ENCODE measurements around the gene SSR1. TPM values are rescaled to one million over a fixed set of nuclear protein-coding genes. Genes with fewer than 3 reads are reported as not detected.

Gene SSR1
- total and polyA plus RNA-seq, 2 donors (not counting 1 experiment from before 2014, with no cell fraction given): 65.6 to 237 TPM

DNA sequence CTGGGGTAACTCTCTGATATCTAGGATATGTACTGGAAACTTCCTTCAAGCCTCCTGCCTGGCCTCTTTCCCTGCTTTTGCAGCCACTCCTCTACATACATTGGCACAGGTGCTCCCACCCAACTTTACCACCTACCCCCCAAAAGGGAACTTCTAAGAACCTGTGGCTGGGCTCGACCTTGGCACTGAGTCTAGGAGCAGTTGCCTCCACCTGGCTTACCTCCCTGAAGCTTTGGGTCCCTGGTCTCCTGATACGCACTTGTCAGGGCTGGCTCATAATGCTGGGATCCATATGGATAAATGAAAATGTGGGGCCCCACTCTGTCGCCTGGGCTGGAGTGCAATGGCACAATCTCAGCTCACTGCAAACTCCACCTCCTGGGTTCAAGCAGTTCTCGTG, 56.2 kb downstream of the SSR1 start:
- Histone ChIP-seq H3K4me3 (replicated peaks in 1 of 4; ENCODE audit: control extremely low read depth in 1 of 4, insufficient read depth in 1 of 4, low read depth in 3 of 4, low read length in 4 of 4) (no peak overlapping the region), H2AFZ (ENCODE audit: low read length) (no peak overlapping the region), H3K36me3 (ENCODE audit: control insufficient read depth, insufficient read depth, low read length) (peaks cover 2% of the 10 kb centered on the region), H3K4me2 (ENCODE audit: extremely low read depth, insufficient read depth, low read length) (no peak overlapping the region), H3K9ac (ENCODE audit: insufficient read depth, low read length) (no peak overlapping the region), H3K27me3 (ENCODE audit: control insufficient read depth, insufficient read depth, low read length) (no peaks in the 10 kb centered on the region), H3K4me1 (ENCODE audit: control insufficient read depth, extremely low read depth, insufficient read depth, low read length) (peaks cover 4% of the 10 kb centered on the region), H3K79me2 (ENCODE audit: control insufficient read depth, insufficient read depth, low read length) (no peaks in the 10 kb centered on the region), H3K9me3 (ENCODE audit: control insufficient read depth, insufficient read depth, low read depth, low read length) (no peaks in the 10 kb centered on the region), H3K27ac (ENCODE audit: insufficient read depth, low read length) (no peak overlapping the region), H4K20me1 (ENCODE audit: control insufficient read depth, extremely low read depth, insufficient read depth, low read length) (no peaks in the 10 kb centered on the region)
- DNase-seq (ENCODE audit: low read depth in 2 of 2): no peak
- TF ChIP-seq EZH2 (IDR thresholded peaks at IDR 0.05; ENCODE audit: low read length, missing control alignments) (no peak), CTCF (conservative IDR thresholded peaks at IDR 0.05 in 1 of 2, IDR thresholded peaks at IDR 0.05 in 1 of 2; ENCODE audit: low read depth in 1 of 2, low read length in 2 of 2) (no peak)

GRCh38 chr6:7255918-7256317, 57.1 kb downstream of the SSR1 start:
- no peak overlapping the region for H3K4me2 ChIP-seq (ENCODE audit: extremely low read depth, insufficient read depth, low read length)
- H3K9me3 ChIP-seq (ENCODE audit: control insufficient read depth, insufficient read depth, low read depth, low read length): no peaks in the 10 kb centered on the region
- TF ChIP-seq EZH2 (IDR thresholded peaks at IDR 0.05; ENCODE audit: low read length, missing control alignments) (no peak), CTCF (conservative IDR thresholded peaks at IDR 0.05 in 1 of 2, IDR thresholded peaks at IDR 0.05 in 1 of 2; ENCODE audit: low read depth in 1 of 2, low read length in 2 of 2) (no peak)
- no peak overlapping the region for H2AFZ ChIP-seq (ENCODE audit: low read length)
- H3K27me3 ChIP-seq (ENCODE audit: control insufficient read depth, insufficient read depth, low read length): no peaks in the 10 kb centered on the region
- no peak for DNase-seq (ENCODE audit: low read depth in 2 of 2)
- H3K4me3 ChIP-seq (replicated peaks in 1 of 4; ENCODE audit: control extremely low read depth in 1 of 4, insufficient read depth in 1 of 4, low read depth in 3 of 4, low read length in 4 of 4): no peak overlapping the region
- H4K20me1 ChIP-seq (ENCODE audit: control insufficient read depth, extremely low read depth, insufficient read depth, low read length): no peaks in the 10 kb centered on the region
- H3K36me3 ChIP-seq (ENCODE audit: control insufficient read depth, insufficient read depth, low read length): peaks cover 3% of the 10 kb centered on the region
- no peak overlapping the region for H3K9ac ChIP-seq (ENCODE audit: insufficient read depth, low read length)
- peaks cover 3% of the 10 kb centered on the region for H3K4me1 ChIP-seq (ENCODE audit: control insufficient read depth, extremely low read depth, insufficient read depth, low read length)
- no peaks in the 10 kb centered on the region for H3K79me2 ChIP-seq (ENCODE audit: control insufficient read depth, insufficient read depth, low read length)
- H3K27ac ChIP-seq (ENCODE audit: insufficient read depth, low read length): no peak overlapping the region

GRCh38 chr6:7254980-7255835, 57.8 kb downstream of the SSR1 start:
- no peak overlapping the region for H3K4me3 ChIP-seq (replicated peaks in 1 of 4; ENCODE audit: control extremely low read depth in 1 of 4, insufficient read depth in 1 of 4, low read depth in 3 of 4, low read length in 4 of 4)
- no peaks in the 10 kb centered on the region for H4K20me1 ChIP-seq (ENCODE audit: control insufficient read depth, extremely low read depth, insufficient read depth, low read length)
- TF ChIP-seq CTCF (conservative IDR thresholded peaks at IDR 0.05 in 1 of 2, IDR thresholded peaks at IDR 0.05 in 1 of 2; ENCODE audit: low read depth in 1 of 2, low read length in 2 of 2) (no peak), EZH2 (IDR thresholded peaks at IDR 0.05; ENCODE audit: low read length, missing control alignments) (no peak)

More at GRCh38 chr6:7254980-7255835, 57.8 kb downstream of the SSR1 start:
- Histone ChIP-seq H3K36me3 (ENCODE audit: control insufficient read depth, insufficient read depth, low read length) (peaks cover 7% of the 10 kb centered on the region), H3K9ac (ENCODE audit: insufficient read depth, low read length) (no peak overlapping the region), H3K4me2 (ENCODE audit: extremely low read depth, insufficient read depth, low read length) (no peak overlapping the region), H3K4me1 (ENCODE audit: control insufficient read depth, extremely low read depth, insufficient read depth, low read length) (no peaks in the 10 kb centered on the region), H3K27ac (ENCODE audit: insufficient read depth, low read length) (no peak overlapping the region), H3K9me3 (ENCODE audit: control insufficient read depth, insufficient read depth, low read depth, low read length) (no peaks in the 10 kb centered on the region), H3K27me3 (ENCODE audit: control insufficient read depth, insufficient read depth, low read length) (no peaks in the 10 kb centered on the region), H2AFZ (ENCODE audit: low read length) (no peak overlapping the region), H3K79me2 (ENCODE audit: control insufficient read depth, insufficient read depth, low read length) (no peaks in the 10 kb centered on the region)
- no peak for DNase-seq (ENCODE audit: low read depth in 2 of 2)
